GM12864 (cell line): ENCODE results near the gene GAS2.

Experiments used
- DNase-seq: peaks from one replicate; pipeline ENCODE4 v3.0.0-alpha.2; 2011; ENCODE audit warnings: low read depth
- H3K4me3 ChIP-seq: 2 replicates; pipeline ENCODE4 v1.5.1; 2011; ENCODE audit warnings: mild to moderate bottlenecking, low read depth, low read length, control low read depth
- TF ChIP-seq, protein P1 (sequence below): IDR thresholded peaks from 2 replicates; pipeline ENCODE4 v1.5.1; 2011; ENCODE audit warnings: low read depth, mild to moderate bottlenecking, moderate library complexity, low read length, control low read depth, inconsistent platforms; ENCODE audit errors: missing control alignments

Gene GAS2

GRCh38 chr11:22703591-22703990 lies 37.2 kb downstream of the GAS2 start:
- TF ChIP-seq, protein P1, sequence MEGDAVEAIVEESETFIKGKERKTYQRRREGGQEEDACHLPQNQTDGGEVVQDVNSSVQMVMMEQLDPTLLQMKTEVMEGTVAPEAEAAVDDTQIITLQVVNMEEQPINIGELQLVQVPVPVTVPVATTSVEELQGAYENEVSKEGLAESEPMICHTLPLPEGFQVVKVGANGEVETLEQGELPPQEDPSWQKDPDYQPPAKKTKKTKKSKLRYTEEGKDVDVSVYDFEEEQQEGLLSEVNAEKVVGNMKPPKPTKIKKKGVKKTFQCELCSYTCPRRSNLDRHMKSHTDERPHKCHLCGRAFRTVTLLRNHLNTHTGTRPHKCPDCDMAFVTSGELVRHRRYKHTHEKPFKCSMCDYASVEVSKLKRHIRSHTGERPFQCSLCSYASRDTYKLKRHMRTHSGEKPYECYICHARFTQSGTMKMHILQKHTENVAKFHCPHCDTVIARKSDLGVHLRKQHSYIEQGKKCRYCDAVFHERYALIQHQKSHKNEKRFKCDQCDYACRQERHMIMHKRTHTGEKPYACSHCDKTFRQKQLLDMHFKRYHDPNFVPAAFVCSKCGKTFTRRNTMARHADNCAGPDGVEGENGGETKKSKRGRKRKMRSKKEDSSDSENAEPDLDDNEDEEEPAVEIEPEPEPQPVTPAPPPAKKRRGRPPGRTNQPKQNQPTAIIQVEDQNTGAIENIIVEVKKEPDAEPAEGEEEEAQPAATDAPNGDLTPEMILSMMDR = no peak
- DNase-seq = no peak
- H3K4me3 ChIP-seq = no peak overlapping the region

GRCh38 chr11:22707119-22707899 lies 40.9 kb downstream of the GAS2 start:
- TF ChIP-seq, protein P1 = no peak
- no peak for DNase-seq
- no peak overlapping the region for H3K4me3 ChIP-seq

DNA sequence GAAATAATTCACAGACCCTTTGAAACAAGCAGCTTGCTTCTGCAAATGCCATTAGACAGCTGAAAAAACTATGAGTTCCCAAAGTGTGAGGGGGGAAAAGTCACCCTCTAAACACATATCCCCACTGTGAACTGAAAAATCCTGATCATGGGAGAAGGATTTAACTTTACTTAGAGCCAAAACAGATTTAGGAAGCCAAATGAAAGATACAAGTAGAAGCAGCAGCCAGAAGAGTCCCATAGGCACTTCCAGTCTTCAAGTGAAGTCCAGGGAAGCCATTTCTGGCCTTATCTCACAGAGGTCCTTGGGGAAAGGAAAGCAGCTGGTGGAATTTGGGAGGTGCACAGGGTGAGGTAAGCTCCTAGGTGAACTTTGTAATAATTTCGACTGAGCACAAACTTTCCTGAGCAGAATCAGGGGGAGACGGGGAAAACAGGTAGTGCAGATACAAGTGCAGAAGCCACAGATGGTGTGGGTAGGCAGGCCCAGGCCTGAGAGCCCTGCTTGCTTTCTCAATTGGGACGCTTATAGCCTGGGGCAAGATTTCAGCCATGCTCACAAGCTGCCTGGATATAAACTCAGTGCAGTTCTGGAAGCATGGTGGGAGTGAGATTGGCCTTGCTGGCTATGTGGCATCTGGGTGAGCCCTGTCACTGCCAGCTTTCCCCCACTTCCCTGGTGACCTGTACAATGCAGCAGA lies 44.8 kb downstream of the GAS2 start:
- no peak for DNase-seq
- no peak overlapping the region for H3K4me3 ChIP-seq
- TF ChIP-seq, protein P1 = no peak

DNA sequence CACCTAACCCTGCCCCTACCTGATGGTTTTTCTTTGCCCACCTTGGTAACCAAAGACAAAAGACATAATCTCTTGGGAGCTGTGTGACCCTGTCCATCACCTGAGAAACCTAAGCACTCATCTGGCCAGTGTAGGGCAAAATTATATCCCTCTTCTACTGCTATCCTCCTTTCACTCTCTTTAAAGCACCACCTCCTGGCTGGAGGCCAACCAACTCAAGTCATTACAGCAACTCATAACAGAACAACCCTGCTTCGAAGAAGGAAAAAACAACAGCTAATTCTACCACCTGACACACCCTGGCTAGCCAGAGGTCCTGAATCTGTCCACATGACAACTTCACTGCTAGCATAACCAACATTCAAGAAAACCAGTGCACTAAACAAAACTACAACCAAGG lies 45.5 kb downstream of the GAS2 start:
- no peak overlapping the region for H3K4me3 ChIP-seq
- no peak for DNase-seq
- TF ChIP-seq, protein P1 = no peak

GRCh38 chr11:22713336-22713735 lies 46.9 kb downstream of the GAS2 start:
- TF ChIP-seq, protein P1 = no peak
- no peak for DNase-seq

DNA sequence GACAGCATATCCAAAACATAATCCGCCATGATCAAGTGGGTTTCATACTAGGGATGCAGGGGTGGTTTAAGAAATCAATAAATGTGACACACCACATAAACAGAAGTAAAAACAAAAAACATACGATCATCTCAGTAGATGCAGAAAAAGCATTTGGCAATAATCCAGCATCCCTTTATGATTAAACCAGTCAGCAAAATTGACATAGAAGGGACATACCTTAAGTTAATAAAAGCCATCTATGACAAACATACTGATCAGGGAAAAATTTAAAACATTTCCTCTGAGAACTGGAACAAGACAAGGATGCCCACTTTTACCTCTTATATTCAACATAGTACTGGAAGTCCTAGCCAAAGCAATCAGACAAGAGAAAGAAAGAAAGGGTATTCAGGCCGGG lies 49.6 kb downstream of the GAS2 start:
- no peak for DNase-seq
- TF ChIP-seq, protein P1 = no peak
- H3K4me3 ChIP-seq = no peak overlapping the region

More at GRCh38 chr11:22713336-22713735, 46.9 kb downstream of the GAS2 start:
- H3K4me3 ChIP-seq = no peak overlapping the region
